Stimulated activated CD4-positive, alpha-beta T cell treated with anti-CD3 and anti-CD28 coated beads, Interleukin-12 subunit alpha, Interleukin-12 subunit beta, amount 100 ng/mL, for 48 hours (primary cell): ENCODE measurements around the gene PSMA1.
"Not testable (repeated sequence)": the region's sequence is repeated elsewhere in the genome, so short reads cannot be mapped to it uniquely, and the experiment has no call there.

Experiments
- DNase-seq, 3 donors: peaks; one replicate each; pipeline ENCODE4 v3.0.0-alpha.2; 2020; ENCODE audit warnings: low read depth in 2 of 3, low spot score in 1 of 3

Gene PSMA1

DNA sequence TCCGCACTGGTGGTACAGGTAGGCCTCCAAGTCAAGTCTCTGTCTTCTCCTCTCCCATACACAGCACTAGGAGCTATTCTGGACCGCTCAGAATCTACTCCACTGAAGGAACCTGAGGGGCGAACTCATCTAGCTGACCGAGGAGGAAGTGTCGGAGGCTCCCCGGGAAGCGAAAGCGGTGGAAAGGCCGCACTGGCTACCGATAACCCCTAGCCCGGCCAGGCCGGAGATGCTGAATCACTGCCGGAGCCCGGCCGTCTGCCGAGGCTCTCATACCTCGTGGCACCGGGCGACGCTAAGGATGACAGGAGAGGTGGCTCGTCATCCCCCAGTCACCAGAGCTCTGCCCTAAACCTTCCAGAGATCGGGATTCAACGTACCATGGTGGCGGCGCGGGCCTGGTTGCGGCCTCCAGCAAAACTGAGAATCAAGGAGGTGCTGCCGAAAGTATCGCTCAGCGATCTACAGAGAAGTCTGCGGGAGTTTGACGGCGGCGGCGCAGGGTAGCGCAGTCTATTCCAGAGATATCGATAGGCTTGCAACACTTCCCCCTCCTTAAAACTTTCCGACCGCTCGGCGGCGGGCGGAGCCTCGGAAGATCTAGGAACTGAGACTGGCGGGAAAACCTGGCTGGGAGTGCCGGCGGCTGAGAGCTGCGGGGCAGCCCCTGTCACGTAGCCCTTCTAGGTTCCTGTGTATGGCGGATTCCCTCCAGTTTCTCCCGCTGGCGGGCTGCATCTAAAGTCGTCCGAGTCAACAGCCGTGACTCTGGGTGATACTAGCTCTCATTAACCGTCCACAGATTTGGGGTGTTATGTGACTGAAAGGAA is at the start of gene PSMA1:
Gene PSMA1 (minus strand): TSS at position 470 of the 830 bp plus-strand sequence. CDS start 87 bp downstream, at position 383.
- peak; percentile 81 to 93 (median 92) for DNase-seq

DNA sequence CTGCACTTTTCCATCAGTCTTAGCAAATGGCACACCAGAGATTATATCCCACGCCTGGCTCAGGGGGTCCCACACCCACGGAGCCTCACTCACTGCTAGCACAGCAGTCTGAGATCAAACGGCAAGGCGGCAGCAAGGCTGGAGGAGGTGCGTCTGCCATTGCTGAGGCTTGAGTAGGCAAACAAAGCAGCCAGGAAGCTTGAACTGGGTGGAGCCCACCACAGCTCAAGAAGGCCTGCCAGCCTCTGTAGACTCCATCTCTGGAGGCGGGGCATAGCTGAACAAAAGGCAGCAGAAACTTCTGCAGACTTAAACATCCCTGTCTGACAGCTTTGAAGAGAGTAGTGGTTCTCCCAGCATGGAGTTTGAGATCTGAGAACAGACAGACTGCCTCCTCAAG is 49.3 kb upstream of the PSMA1 start:
- DNase-seq = not testable (repeated sequence)

DNA sequence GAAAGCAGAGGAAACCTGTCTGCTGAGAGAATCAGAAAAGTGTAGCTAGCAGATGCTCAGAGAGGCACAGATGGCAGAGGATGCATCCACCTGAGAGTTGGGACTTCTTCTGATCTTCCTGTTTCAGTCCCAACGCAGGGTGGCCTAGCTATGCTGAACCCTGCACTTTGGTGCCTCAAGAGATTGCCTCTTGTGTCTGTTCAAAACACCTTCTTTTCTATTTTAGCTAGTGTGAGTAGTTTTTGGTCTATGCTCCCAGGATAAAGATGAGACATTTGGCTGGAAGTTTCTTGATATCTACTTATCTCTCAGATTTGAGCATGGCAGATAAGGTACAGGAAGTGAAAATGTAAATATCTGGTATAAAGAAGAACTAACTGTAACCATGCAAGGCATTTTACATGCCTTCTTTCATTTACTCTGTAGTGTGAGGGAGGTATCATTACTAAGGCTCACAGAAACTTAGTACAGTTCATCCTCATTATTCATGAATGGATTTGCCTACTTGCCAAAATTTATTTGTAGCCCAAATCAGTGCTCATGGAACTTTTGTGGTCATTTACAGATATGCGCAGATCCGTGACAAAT is 47.0 kb upstream of the PSMA1 start:
- no peak for DNase-seq

DNA sequence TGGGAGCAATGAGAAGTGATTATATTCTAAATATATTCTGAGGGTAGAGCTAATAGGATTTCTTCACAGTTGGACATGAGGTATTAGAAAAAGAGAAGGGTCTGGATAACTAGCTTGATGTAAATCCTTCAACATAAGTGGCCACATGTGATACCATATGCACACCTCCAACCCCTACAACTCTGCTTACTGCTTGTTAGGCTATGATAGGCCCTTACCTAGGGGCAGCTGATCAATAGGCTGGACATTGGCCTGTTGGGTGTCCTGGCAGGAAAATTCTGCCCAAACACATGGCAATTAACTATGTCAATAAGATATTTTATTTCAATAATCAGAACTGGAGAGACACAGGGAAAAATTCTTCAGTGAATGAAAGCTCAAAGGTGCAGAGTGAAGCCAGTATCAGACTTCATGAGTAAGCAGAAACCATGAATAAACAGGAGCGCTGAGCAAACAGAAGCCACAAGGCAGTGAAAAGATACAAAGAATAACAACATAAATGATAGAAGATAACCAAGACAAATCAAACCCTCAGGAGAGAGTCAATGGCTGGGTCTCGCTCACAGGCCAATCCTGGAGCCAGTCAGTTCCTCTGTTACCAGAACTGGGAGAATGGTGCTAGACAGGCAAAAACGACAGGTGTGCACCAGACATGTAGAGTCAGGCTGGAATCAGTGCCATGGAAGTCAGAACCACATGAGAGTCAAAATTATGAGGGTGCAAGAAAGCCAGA is 46.3 kb upstream of the PSMA1 start:
- DNase-seq = no peak

DNA sequence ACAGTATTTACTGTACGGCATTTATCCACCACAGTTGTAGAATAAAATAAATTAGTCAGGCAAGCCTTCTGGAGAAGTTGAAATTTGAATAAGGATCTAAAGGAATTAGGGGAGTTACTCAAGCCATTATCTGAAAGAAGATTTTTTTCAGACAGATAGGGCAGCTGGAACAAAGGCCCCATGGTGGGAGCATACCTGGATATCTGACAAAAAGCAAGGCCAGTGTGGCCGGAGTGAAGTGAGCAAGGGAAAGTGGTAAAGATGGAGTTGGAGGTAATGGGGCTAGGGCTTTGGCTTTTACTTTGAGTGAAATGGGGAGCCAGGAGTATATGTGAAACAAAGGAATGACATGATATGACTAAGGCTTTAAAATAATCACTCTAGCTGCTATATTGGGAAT is 45.7 kb upstream of the PSMA1 start:
- no peak for DNase-seq

DNA sequence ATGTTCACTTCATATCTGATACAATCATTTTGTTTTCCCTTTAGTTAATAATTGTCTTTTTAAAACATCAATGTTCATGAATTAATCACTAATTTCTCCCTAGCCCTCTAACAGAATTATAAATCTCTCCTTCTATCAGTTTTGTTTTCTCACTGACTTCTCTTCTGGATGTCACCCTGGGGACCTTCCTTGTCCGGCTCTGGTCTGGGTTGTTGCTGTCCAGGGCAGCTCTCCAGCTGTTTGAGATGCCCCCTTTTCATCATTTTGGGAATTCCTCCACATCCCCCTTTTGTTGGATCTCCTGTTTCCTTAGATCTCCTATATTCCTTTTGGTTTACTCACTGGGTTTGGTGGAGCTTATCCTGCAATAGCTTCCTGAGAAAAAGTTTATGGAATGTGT is 35.6 kb upstream of the PSMA1 start:
- DNase-seq = no peak

DNA sequence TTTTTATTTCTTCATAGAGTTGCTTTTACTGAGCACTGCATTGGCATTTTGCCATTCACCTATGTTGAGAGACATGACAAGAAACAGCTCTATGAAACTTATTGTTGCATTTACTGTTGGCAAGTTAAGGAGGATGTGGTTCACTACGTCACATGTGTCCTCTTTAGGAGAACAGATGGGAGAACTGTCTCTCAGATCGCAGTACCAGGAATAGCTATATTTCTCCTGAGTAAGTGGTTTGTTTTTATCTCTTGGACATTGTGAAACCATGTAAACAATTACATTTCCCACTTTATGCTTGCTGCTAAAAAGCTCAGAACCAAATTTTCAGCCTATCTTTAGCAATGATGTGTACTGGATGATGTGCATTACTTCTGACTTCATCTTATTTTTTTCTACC is 34.8 kb upstream of the PSMA1 start:
- no peak for DNase-seq

DNA sequence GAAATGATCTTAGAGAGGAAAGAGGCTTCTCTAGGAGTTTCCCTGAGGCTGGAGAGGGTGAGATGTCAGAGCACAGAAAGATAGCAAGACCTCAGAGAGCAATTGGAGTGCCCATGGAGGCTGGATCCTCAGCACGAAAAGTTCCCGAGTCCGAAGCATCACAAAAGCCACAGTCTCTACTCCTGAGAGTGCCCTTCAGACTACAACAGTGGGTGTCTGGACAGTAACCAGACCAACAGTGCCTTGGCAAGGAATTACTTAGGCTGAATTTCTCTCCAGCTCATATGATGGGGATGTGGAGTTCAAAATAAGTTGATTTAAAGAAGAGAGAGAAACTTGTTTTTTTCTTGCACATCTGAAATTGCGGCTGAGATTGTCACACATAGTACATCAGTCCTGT is 31.9 kb upstream of the PSMA1 start:
- DNase-seq = no peak

DNA sequence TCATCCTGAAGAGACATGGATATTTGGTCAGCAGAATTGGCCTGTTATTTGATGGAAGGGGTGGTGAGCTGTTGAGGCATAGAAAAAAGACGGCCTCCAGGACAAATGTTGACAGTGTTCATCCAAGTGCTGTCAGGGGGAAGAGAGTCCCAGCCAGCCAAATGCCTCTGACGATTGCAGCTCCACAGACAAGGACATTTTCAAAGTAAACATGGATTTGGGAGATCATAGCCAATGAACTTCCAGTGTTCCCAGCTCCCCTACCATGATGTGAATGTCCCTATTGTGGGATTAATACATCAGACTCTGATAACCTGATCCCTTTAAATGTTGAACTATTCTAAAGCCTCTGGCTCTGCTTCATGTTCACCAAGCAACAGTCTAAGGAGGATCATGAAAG is 31.2 kb upstream of the PSMA1 start:
- DNase-seq = no peak

DNA sequence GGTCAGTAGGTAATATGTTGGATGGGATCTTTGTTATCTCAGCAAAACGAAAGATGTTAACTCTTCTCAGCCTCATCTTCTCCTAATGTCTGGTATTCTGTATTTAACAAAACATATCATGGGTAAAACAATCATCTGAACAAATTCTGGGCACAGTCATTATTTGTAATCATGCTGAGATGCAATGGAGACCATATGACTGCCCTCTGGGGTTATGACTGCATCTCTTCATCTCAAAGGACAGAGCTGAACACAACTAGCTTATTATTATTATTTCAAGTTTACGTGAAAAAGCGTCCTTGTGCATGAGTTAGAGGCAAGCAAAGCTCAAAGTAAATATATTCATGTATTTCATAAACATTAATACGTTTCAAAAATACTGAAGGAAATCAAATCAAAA is 29.7 kb upstream of the PSMA1 start:
- DNase-seq = no peak

DNA sequence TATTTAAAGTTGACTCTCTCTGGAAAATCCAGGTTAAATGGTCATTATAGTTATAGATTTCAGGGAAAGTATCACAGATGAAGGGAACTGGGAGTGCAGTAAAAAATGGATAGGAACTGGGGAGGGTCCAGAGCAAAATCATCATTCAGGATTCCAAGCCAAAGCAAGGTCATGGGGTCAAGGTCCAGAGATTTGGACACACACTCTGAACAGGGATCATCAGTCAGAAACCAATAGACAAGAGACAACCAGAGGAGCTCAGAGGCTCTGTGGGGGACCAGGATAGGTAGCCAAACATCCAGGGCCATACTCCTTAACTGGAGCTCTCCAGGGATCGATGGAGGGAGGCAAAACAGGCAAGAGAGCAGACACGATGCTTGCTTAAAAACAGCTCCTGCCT is 27.3 kb upstream of the PSMA1 start:
- no peak for DNase-seq

DNA sequence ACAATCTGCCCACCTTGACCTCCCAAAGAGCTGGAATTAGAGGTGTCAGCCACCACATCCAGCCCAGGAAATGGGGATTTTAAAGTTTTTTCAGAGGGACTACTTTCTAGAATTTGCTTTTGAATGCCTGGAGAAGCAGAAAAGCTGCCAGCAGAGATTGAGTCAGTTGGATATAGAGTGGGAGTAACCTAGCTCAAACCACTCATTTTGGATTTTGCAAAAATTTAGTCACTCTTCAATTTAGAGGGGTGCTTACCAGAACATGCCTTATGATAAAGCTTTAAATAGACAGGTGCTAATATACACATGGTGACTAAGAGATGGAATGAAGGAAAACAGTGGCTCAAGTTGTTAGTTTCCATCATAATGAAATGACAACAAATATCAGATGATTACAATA is 26.5 kb upstream of the PSMA1 start:
- DNase-seq = no peak

DNA sequence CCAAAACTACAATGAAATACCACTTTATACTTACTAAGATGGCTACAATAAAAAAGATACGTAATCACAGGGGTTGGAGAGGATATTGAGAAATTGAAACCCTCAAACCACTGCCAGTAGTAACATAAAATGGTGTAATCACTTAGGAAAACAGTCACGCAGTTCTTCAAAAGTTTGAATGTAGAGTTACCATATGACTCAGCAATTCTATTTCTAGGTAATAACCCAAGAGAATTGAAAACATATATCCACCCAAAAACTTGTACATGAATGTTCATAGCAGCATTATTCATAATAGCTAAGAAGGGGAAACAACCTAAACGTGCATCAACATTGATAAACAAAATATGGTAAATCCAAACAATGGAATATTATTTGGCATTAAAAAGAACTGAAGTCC is 24.4 kb upstream of the PSMA1 start:
- no peak for DNase-seq

DNA sequence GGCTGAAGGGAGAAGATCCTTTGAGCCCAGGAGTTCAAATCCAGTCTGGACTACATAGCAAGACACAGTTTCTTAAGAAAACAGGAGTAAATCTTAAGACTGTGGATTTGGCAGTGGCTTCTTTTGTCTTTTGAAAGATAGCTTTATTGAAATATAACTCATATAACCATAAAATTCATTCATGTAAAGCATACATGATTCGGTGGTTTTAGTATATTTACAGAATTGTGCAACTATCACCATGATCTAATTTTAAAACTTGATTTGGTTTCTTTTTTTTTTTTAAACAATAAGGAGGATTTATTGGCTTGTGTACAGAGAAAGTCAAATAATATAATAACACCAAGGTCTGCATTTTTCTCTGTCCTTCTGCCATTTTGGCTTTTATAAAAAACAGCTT is 23.1 kb upstream of the PSMA1 start:
- no peak for DNase-seq

DNA sequence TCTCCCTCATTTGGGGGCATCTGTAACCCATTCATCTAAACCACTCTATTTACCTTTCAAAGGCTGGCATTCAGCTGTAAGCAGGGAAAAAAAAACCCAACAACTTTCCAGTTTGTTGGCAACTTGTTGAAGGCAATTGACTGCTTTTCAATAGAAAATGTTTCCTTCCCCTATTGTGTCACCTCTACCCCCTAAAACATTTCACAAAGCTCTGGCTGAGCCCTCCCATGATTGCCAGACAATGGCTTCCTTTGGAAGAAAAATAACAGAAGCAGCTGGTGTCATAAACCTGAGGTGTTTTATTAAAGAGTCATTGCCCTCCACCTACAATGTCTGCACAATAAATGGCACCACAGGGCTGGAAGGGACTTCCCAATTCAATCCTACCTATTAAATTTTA is 22.1 kb upstream of the PSMA1 start:
- no peak for DNase-seq

DNA sequence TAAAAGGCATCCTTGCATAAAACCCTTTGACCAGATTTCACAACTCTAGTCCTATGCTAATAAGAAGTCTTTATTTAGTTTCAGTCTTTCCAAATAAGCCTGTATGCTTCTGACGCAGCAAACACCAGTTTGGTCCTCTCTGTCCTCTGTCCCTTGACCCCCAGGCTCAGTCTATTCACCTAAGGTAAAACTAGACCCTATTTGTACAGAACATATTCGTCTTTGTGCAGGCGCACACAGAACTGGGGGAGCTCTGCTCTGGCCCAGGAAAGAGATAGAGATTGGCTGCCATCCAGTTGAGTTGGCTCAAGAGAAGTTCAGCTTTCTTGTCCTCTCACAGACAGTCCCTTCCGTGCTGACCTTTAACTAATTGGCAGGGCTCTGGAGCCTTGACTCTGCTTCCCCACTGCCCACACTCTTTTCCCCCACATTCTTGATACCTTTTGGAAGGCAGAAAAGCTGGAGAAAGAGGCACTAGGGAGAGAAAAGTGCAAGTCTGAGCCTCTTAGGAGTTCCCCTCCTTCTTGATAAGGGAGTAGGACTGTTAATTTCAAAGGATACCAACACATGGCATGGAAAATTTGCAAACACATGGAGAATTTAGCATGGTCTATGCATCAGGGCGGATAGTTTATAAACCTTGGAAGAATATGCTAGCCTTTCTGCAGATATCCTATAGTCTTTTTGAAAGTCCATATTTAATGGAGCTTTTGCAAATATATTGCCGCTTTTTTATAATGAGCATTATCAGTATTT is 21.2 kb upstream of the PSMA1 start:
- DNase-seq = no peak

DNA sequence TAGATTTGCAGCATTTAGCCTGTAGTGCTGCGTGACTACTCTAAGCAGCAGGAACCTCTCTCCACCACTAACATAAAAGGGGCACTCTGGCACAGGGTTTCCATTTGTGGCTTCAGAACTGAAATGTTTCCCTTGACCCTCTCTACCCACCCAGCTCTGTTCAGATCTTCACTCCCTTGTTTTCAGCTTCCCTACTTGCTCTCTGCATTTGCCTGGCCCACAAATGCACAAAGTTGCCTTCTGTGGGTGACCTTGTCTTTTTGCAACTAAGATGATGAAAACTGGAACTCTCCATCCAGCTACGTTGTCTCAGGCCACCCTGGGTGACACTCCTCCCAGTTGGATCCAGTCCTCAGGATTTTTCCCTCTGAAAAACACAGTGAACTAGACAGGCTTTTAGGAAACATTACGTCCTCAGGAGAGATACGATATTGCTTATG is 19.8 kb upstream of the PSMA1 start:
- DNase-seq = no peak

DNA sequence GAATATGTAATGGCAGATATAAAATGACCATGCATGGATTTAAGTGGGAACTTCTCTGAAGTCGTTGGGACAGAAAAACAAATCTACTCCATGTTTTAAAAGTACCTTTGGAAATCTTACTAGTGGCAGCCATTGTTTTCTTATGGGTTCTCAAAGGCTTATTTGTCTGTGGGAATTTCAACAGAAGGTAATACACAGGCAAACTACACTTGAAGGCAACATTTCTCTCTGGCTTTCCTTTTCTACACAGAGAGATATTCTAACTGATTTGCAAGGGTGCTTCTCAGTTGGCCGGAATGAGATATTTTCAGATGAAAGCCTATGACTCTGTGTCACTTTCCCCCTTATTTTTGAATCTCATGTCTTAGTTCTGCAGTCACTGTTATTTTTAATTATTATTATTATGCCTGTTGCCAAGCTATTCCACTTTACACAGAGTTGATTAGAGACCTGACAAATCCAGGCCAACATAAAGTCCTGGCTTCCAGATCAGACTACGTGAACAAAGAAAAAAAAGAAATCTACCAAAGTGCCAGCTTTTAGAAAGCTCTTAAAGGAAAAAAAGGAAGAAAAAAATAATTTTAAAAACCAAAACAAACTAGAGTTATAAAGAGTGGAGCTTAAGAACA is 18.9 kb upstream of the PSMA1 start:
- no peak for DNase-seq

DNA sequence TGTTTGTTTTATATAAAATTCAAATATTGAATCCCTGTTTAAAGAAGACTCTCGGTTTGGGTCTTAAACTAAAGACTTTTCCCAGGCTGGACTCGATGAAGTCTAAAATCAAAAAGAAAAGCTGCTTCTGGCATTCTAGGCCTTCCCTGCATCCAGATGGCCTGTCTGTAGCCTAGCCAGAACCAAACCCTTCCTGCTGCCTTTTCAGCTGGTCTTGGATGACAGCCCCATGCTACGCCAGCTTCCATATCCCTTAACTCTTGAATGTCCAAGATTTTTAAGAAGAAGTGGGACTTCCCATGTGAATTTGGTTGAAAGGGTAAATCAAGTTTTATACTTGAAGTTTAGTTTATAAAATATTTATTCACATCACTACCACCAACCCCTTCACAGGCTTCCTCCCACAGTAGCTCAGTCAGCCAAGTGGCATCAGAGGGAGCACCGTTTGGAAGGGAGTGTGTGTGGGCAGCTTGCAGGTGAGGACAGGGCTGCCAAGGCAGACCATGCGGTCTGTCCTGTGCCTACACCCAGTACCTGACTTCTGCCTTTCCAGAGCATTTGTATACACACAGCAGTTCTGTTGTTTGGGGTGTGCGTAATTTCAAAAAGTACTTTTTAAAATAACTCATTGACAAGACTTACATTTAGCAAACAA is 18.2 kb upstream of the PSMA1 start:
- DNase-seq = no peak

DNA sequence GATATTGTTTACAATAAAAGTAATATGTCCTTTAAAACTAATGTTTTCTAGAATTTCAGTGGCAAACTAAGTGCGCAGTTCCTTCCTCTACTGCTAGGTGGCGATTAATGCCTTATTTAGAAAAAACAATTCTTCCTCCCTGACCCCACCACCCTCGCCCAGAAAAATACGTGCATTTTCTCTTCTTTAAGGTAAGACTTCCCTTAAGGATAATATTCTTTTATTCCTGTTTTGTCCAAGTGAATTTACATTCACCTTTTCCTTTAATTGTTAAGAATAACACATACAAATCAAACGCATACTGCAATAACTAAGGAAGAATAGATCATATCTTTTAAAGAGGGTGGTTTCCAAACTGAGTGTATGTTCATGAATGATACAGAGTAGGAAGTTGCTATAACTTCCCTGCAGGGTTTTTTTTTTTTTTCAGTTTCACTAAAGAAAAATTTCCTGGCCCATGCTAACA is 17.0 kb upstream of the PSMA1 start:
- peak in 2 of 3 donors; percentile 16 to 48 for DNase-seq
